HEK293 (cell line): ENCODE results near the gene EFNA2.

Experiments used
- CTCF ChIA-PET: fragments of 350-600 bp; formaldehyde crosslinking; extraction: SDS; loops from one replicate; lab custom pipeline; 2021; ENCODE audit warnings: antibody characterized with exemption; lab: Yijun Ruan, JAX
- POLR2A ChIA-PET: fragments of 300-600 bp; formaldehyde crosslinking; extraction: SDS; loops from one replicate; lab custom pipeline; 2020; ENCODE audit warnings: antibody characterized with exemption, inconsistent platforms; lab: Yijun Ruan, JAX
- H3K27ac ChIP-seq: fragments of 200-500 bp; sonication (Bioruptor generic); 2 replicates; pipeline ENCODE4 v1.5.1; 2014; ENCODE audit warnings: low read depth, low read length, control low read depth, inconsistent platforms; ENCODE audit errors: extremely low read depth
- H3K36me3 ChIP-seq, 2 experiments: fragments of 200-500 bp in 1 of 2; sonication (Bioruptor generic) in 1 of 2; 1 replicate in 1 of 2; 2 replicates in 1 of 2; pipeline ENCODE4 v1.5.1; 2014 to 2017; ENCODE audit warnings: inconsistent platforms in 2 of 2, low read length in 2 of 2; ENCODE audit not compliant: control insufficient read depth in 2 of 2, insufficient read depth in 1 of 2
- H3K4me1 ChIP-seq: fragments of 200-500 bp; sonication (Bioruptor generic); 2 replicates; pipeline ENCODE4 v1.5.1; 2014; ENCODE audit warnings: mild to moderate bottlenecking, low read length, inconsistent platforms; ENCODE audit not compliant: control insufficient read depth, insufficient read depth
- H3K4me3 ChIP-seq: 2 replicates; pipeline ENCODE4 v1.5.1; 2011; ENCODE audit warnings: low read depth, mild to moderate bottlenecking, control low read depth, low read length, moderate library complexity
- H3K9me3 ChIP-seq: fragments of 200-500 bp; sonication (Bioruptor generic); 2 replicates; pipeline ENCODE4 v1.5.1; 2014; ENCODE audit warnings: low read depth, low read length, inconsistent platforms; ENCODE audit not compliant: control insufficient read depth, insufficient read depth
- ATF2 ChIP-seq: fragments of 450-650 bp; formaldehyde crosslinking; IDR thresholded peaks from 2 replicates; pipeline ENCODE4 v1.5.1; 2016; ENCODE audit warnings: missing biosample characterization, missing genetic modification characterization, low read depth
- GLIS1 ChIP-seq: fragments of 450-650 bp; formaldehyde crosslinking; IDR thresholded peaks from 2 replicates; pipeline ENCODE4 v1.5.1; 2016; ENCODE audit warnings: missing biosample characterization, missing genetic modification characterization
- REPIN1 ChIP-seq: fragments of 450-650 bp; formaldehyde crosslinking; IDR thresholded peaks from 2 replicates; pipeline ENCODE4 v1.5.1; 2017; ENCODE audit warnings: missing biosample characterization, missing genetic modification characterization, low read depth
- SP3 ChIP-seq: fragments of 450-650 bp; formaldehyde crosslinking; IDR thresholded peaks from 2 replicates; pipeline ENCODE4 v1.5.1; 2016; ENCODE audit warnings: missing biosample characterization, missing genetic modification characterization
- ZBTB21 ChIP-seq: fragments of 450-650 bp; formaldehyde crosslinking; IDR thresholded peaks from 2 replicates; pipeline ENCODE4 v1.5.1; 2017; ENCODE audit warnings: missing biosample characterization, missing genetic modification characterization
- ZBTB8A ChIP-seq: fragments of 450-650 bp; formaldehyde crosslinking; IDR thresholded peaks from 2 replicates; pipeline ENCODE4 v1.5.1; 2016; ENCODE audit warnings: missing biosample characterization, missing genetic modification characterization
- ZNF184 ChIP-seq: fragments of 450-650 bp; IDR thresholded peaks from 2 replicates; pipeline ENCODE4 v1.5.1; 2018; ENCODE audit warnings: missing biosample characterization, mild to moderate bottlenecking, missing genetic modification characterization
- ZNF19 ChIP-seq: fragments of 450-650 bp; formaldehyde crosslinking; IDR thresholded peaks from 2 replicates; pipeline ENCODE4; 2016; ENCODE audit warnings: missing biosample characterization, missing genetic modification characterization, low read depth
- ZNF221 ChIP-seq: fragments of 450-650 bp; formaldehyde crosslinking; IDR thresholded peaks from 2 replicates; pipeline ENCODE4 v1.5.1; 2017; ENCODE audit warnings: missing biosample characterization, missing genetic modification characterization, borderline replicate concordance
- ZNF274 ChIP-seq, 2 experiments: fragments of 200-500 bp in 1 of 2; fragments of 450-650 bp in 1 of 2; sonication (Bioruptor generic) in 1 of 2; formaldehyde crosslinking in 1 of 2; IDR thresholded peaks; 2 replicates each; pipeline versions ENCODE4 v1.5.1 to v1.6.1; 2014 to 2016; ENCODE audit warnings: borderline replicate concordance in 1 of 2, inconsistent platforms in 1 of 2, low read length in 1 of 2, missing biosample characterization in 1 of 2, missing genetic modification characterization in 1 of 2
- ZNF362 ChIP-seq: fragments of 450-650 bp; formaldehyde crosslinking; IDR thresholded peaks from 2 replicates; pipeline ENCODE4 v1.5.1; 2016; ENCODE audit warnings: missing biosample characterization, missing genetic modification characterization
- ZNF37A ChIP-seq: fragments of 450-650 bp; IDR thresholded peaks from 2 replicates; pipeline ENCODE4 v1.5.1; 2018; ENCODE audit warnings: missing biosample characterization, missing genetic modification characterization
- ZNF426 ChIP-seq: fragments of 450-650 bp; formaldehyde crosslinking; IDR thresholded peaks from 2 replicates; pipeline ENCODE4 v1.5.1; 2017; ENCODE audit warnings: missing biosample characterization, missing genetic modification characterization, mild to moderate bottlenecking, inconsistent platforms, moderate library complexity
- ZNF544 ChIP-seq: fragments of 450-650 bp; formaldehyde crosslinking; IDR thresholded peaks from 2 replicates; pipeline ENCODE4 v1.5.0; 2017; ENCODE audit warnings: missing biosample characterization, missing genetic modification characterization
- ZNF596 ChIP-seq: fragments of 450-650 bp; IDR thresholded peaks from 2 replicates; pipeline ENCODE4 v1.5.0; 2018; ENCODE audit warnings: missing biosample characterization, mild to moderate bottlenecking, missing genetic modification characterization, moderate library complexity
- ZNF600 ChIP-seq: fragments of 450-650 bp; formaldehyde crosslinking; IDR thresholded peaks from 2 replicates; pipeline ENCODE4 v1.5.1; 2016; ENCODE audit warnings: missing biosample characterization, missing genetic modification characterization
- ZNF664 ChIP-seq: fragments of 450-650 bp; formaldehyde crosslinking; IDR thresholded peaks from 2 replicates; pipeline ENCODE4 v1.5.1; 2016; ENCODE audit warnings: missing biosample characterization, missing genetic modification characterization
- ZNF830 ChIP-seq: fragments of 450-650 bp; IDR thresholded peaks from 2 replicates; pipeline ENCODE4 v1.5.0; 2018; ENCODE audit warnings: missing biosample characterization, missing genetic modification characterization, low read depth, mild to moderate bottlenecking, moderate library complexity
- ZSCAN30 ChIP-seq: fragments of 450-650 bp; IDR thresholded peaks from 2 replicates; pipeline ENCODE4 v1.5.1; 2018; ENCODE audit warnings: missing biosample characterization, mild to moderate bottlenecking, missing genetic modification characterization, moderate library complexity
- ZSCAN4 ChIP-seq: fragments of 450-650 bp; formaldehyde crosslinking; IDR thresholded peaks from 2 replicates; pipeline ENCODE4 v1.5.1; 2017; ENCODE audit warnings: missing biosample characterization, missing genetic modification characterization
- TF ChIP-seq, protein P1 (sequence below): fragments of 450-650 bp; formaldehyde crosslinking; IDR thresholded peaks from 2 replicates; pipeline ENCODE4 v1.5.1; 2017; ENCODE audit warnings: missing biosample characterization, missing genetic modification characterization
- TF ChIP-seq, protein P2 (sequence below): fragments of 450-650 bp; formaldehyde crosslinking; IDR thresholded peaks from 2 replicates; pipeline ENCODE4 v1.5.1; 2016; ENCODE audit warnings: missing biosample characterization, missing genetic modification characterization
- TF ChIP-seq, protein P3 (sequence below): fragments of 450-650 bp; formaldehyde crosslinking; IDR thresholded peaks from 2 replicates; pipeline ENCODE4 v1.5.1; 2016; ENCODE audit warnings: missing biosample characterization, missing genetic modification characterization

EFNA2 gene

DNA sequence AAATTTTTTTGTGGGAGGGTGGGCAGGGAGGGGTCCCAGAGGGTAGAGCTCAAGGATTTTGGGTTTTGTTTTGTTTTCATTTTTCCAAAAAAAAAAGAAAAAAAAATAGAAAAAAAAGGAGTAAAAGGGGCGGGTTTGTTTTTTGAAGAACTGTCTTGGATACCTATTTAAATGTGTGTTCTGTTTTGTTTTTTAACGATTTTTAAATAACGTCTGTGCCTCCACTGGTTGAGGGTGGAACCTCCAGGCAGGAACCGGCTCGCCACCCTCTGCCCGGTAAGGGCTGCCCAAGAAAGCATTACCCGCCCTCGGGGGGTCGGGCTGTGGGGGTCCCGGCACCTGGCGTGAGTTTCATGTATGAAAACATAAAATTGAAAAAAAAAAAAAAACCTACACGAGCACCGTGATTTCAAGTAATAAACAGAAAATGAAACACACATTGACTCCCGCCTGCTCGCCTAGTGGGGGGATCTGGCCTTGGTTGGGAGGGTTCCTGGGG is 26.9 kb upstream of the EFNA2 start (continued):
- no peak for TF ChIP-seq ZNF221 (tag by site-specific recombination)
- TF ChIP-seq, protein P1, sequence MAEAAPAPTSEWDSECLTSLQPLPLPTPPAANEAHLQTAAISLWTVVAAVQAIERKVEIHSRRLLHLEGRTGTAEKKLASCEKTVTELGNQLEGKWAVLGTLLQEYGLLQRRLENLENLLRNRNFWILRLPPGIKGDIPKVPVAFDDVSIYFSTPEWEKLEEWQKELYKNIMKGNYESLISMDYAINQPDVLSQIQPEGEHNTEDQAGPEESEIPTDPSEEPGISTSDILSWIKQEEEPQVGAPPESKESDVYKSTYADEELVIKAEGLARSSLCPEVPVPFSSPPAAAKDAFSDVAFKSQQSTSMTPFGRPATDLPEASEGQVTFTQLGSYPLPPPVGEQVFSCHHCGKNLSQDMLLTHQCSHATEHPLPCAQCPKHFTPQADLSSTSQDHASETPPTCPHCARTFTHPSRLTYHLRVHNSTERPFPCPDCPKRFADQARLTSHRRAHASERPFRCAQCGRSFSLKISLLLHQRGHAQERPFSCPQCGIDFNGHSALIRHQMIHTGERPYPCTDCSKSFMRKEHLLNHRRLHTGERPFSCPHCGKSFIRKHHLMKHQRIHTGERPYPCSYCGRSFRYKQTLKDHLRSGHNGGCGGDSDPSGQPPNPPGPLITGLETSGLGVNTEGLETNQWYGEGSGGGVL (tag by site-specific recombination), result peak; percentile 90; the same call in 1 of the 2 replicates
- no peak for TF ChIP-seq ZBTB21
- peak; percentile 92 for TF ChIP-seq GLIS1 (tag by site-specific recombination)
- peak; percentile 36; the same call in 1 of the 2 replicates for TF ChIP-seq ZBTB8A (tag by site-specific recombination)
- TF ChIP-seq ZNF426, result no peak
- no peak; the same call in none of the 2 replicates for TF ChIP-seq ZNF362 (tag by site-specific recombination)

DNA sequence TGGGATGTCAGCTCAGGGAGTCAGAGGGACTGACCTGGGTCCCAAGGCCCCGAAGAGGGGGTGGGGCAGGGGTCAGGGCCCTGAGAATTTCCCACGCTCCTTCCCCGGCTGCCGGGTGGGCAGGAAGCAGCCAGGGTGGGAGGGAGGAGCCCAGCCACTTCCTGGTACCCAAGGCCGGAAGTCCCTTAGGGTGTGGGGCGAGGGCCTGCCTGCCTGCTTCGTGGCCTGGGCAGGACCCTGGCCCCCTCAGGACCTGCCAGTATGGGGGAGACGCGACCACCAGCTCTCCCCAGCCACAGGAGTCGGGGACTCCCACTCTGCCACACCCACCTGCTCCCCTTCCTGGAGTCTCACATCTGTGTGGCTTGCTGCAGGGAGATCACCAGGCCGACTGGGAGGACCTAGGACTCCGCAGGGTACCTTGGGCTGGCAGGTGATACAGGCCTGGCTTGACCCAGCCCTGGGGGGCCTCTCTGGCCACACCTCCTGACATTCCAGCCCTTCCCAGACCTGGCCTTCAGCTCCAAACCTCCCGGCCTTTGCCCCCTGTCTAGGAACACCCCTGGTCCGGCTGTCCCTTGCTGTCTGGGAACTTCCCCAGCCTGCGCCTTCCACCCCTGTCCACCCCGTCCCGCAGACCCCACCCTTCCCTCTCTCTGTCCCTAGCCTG is 26.3 kb upstream of the EFNA2 start:
- Histone ChIP-seq H3K9me3 (no peaks in the 10 kb centered on the region), H3K27ac (peak overlapping the region; percentile 63), H3K4me1 (peaks cover 23% of the 10 kb centered on the region), H3K4me3 (peak overlapping the region; percentile 16), H3K36me3 (peaks cover 21 to 38% of the 10 kb centered on the region in 2 experiments)
- ChIA-PET CTCF (interaction anchor here (11.3 kb wide), 1 partner anchor 15 kb away, joined by 299 read pairs; no protein-coding TSS in a partner anchor), POLR2A (interaction anchor here (0.6 to 10.8 kb wide), 7 partner anchors 7 to 399 kb away, joined by 3 to 407 read pairs (median 4); partner anchors contain the start of genes ATP5F1D, CBARP and CIRBP)
- TF ChIP-seq ZNF664 (tag by site-specific recombination) (no peak), ZNF830 (tag by site-specific recombination) (no peak), REPIN1 (tag by site-specific recombination) (0 out of 2 replicates have a peak, but pooled peaks have one; percentile 40), ZNF184 (tag by site-specific recombination) (no peak), ZNF19 (tag by site-specific recombination) (no peak), ZSCAN30 (tag by site-specific recombination) (0 out of 2 replicates have a peak, but pooled peaks have one; percentile 46), ZNF600 (tag by site-specific recombination) (peak; percentile 81), SP3 (peak; percentile 75), ZNF37A (tag by site-specific recombination) (no peak), ZNF274 (IDR thresholded peaks at IDR 0.05; ENCODE audit: low read length) (no peak), ZNF274 (tag by site-specific recombination; IDR thresholded peaks at IDR 0.05; ENCODE audit: borderline replicate concordance) (no peak), ZSCAN4 (tag by site-specific recombination) (no peak), ZNF544 (tag by site-specific recombination) (no peak), ATF2 (tag by site-specific recombination) (no peak), ZNF596 (no peak)
- TF ChIP-seq, protein P2, sequence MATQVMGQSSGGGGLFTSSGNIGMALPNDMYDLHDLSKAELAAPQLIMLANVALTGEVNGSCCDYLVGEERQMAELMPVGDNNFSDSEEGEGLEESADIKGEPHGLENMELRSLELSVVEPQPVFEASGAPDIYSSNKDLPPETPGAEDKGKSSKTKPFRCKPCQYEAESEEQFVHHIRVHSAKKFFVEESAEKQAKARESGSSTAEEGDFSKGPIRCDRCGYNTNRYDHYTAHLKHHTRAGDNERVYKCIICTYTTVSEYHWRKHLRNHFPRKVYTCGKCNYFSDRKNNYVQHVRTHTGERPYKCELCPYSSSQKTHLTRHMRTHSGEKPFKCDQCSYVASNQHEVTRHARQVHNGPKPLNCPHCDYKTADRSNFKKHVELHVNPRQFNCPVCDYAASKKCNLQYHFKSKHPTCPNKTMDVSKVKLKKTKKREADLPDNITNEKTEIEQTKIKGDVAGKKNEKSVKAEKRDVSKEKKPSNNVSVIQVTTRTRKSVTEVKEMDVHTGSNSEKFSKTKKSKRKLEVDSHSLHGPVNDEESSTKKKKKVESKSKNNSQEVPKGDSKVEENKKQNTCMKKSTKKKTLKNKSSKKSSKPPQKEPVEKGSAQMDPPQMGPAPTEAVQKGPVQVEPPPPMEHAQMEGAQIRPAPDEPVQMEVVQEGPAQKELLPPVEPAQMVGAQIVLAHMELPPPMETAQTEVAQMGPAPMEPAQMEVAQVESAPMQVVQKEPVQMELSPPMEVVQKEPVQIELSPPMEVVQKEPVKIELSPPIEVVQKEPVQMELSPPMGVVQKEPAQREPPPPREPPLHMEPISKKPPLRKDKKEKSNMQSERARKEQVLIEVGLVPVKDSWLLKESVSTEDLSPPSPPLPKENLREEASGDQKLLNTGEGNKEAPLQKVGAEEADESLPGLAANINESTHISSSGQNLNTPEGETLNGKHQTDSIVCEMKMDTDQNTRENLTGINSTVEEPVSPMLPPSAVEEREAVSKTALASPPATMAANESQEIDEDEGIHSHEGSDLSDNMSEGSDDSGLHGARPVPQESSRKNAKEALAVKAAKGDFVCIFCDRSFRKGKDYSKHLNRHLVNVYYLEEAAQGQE (tag by site-specific recombination), result no peak
- TF ChIP-seq, protein P3, sequence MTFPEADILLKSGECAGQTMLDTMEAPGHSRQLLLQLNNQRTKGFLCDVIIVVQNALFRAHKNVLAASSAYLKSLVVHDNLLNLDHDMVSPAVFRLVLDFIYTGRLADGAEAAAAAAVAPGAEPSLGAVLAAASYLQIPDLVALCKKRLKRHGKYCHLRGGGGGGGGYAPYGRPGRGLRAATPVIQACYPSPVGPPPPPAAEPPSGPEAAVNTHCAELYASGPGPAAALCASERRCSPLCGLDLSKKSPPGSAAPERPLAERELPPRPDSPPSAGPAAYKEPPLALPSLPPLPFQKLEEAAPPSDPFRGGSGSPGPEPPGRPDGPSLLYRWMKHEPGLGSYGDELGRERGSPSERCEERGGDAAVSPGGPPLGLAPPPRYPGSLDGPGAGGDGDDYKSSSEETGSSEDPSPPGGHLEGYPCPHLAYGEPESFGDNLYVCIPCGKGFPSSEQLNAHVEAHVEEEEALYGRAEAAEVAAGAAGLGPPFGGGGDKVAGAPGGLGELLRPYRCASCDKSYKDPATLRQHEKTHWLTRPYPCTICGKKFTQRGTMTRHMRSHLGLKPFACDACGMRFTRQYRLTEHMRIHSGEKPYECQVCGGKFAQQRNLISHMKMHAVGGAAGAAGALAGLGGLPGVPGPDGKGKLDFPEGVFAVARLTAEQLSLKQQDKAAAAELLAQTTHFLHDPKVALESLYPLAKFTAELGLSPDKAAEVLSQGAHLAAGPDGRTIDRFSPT (tag by site-specific recombination), result peak; percentile 90
